ENCODE measurements around the gene KRTAP4-6. TPM values are rescaled to one million over a fixed set of nuclear protein-coding genes. Genes with fewer than 3 reads are reported as not detected.
"Not testable (repeated sequence)": the region's sequence is repeated elsewhere in the genome, so short reads cannot be mapped to it uniquely, and the experiment has no call there.

KRTAP4-6 gene
- total RNA-seq, result not detected in 2 replicates
- long read RNA-seq, result 0 reads

- Mint-ChIP-seq H3K9me3 (peaks cover 30% of the 10 kb centered on the region), H3K4me3 (no peak within 1 kb of the TSS), H3K36me3 (ENCODE audit: low read depth) (peaks cover 16% of the 10 kb centered on the region), H3K27me3 (ENCODE audit: low read depth) (peaks cover 5% of the 10 kb centered on the region), H3K27ac (ENCODE audit: unreplicated experiment) (no peak within 1 kb of the TSS), H3K4me1 (no peaks in the 10 kb centered on the region)
- TF ChIP-seq CTCF (conservative IDR thresholded peaks at IDR 0.05), result no peak
- no peak for DNase-seq (ENCODE audit: low read depth, low spot score)
Measured at GRCh38 chr17:41140360-41141131, at the start of gene KRTAP4-6. KRTAP4-6 (minus strand) TSS chr17:41140544; CDS start chr17:41140487, 57 bp downstream.

DNA sequence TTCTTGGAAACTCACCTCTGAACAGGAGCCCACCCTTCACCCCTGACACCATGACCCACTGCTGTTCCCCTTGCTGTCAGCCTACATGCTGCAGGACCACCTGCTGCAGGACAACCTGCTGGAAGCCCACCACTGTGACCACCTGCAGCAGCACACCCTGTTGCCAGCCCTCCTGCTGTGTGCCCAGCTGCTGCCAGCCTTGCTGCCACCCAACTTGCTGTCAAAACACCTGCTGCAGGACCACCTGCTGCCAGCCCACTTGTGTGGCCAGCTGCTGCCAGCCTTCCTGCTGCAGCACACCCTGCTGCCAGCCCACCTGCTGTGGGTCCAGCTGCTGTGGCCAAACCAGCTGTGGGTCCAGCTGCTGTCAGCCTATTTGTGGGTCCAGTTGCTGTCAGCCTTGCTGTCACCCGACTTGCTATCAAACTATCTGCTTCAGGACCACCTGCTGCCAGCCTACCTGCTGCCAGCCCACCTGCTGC lies 49.5 kb upstream of the KRTAP4-6 start, which contains the start of gene KRTAP9-1:
Gene KRTAP9-1 (plus strand): TSS at position 51 of the 482 bp plus-strand sequence. CDS start 0 bp downstream, at position 51.
- not testable (repeated sequence) for DNase-seq (ENCODE audit: low read depth, low spot score); H3K36me3 Mint-ChIP-seq (ENCODE audit: low read depth); H3K27ac Mint-ChIP-seq (ENCODE audit: unreplicated experiment); H3K4me1 Mint-ChIP-seq; H3K9me3 Mint-ChIP-seq; H3K4me3 Mint-ChIP-seq
- peaks cover 57% of the 10 kb centered on the region for H3K27me3 Mint-ChIP-seq (ENCODE audit: low read depth)

- Mint-ChIP-seq H3K27me3 (ENCODE audit: low read depth) (peaks cover 52% of the 10 kb centered on the region), H3K4me1 (no peaks in the 10 kb centered on the region), H3K36me3 (ENCODE audit: low read depth) (no peaks in the 10 kb centered on the region), H3K4me3 (no peak overlapping the region), H3K27ac (ENCODE audit: unreplicated experiment) (no peak overlapping the region), H3K9me3 (no peaks in the 10 kb centered on the region)
- no peak for TF ChIP-seq CTCF (conservative IDR thresholded peaks at IDR 0.05)
- DNase-seq (ENCODE audit: low read depth, low spot score), result no peak
Measured at GRCh38 chr17:41186872-41187271, 46.5 kb upstream of the KRTAP4-6 start.

- Mint-ChIP-seq H3K9me3 (no peaks in the 10 kb centered on the region), H3K4me3 (no peak overlapping the region), H3K27ac (ENCODE audit: unreplicated experiment) (no peak overlapping the region), H3K4me1 (no peaks in the 10 kb centered on the region), H3K27me3 (ENCODE audit: low read depth) (peaks cover 41% of the 10 kb centered on the region), H3K36me3 (ENCODE audit: low read depth) (no peaks in the 10 kb centered on the region)
- no peak for TF ChIP-seq CTCF (conservative IDR thresholded peaks at IDR 0.05)
- no peak for DNase-seq (ENCODE audit: low read depth, low spot score)
Measured at GRCh38 chr17:41185001-41185400, 44.7 kb upstream of the KRTAP4-6 start.

DNA sequence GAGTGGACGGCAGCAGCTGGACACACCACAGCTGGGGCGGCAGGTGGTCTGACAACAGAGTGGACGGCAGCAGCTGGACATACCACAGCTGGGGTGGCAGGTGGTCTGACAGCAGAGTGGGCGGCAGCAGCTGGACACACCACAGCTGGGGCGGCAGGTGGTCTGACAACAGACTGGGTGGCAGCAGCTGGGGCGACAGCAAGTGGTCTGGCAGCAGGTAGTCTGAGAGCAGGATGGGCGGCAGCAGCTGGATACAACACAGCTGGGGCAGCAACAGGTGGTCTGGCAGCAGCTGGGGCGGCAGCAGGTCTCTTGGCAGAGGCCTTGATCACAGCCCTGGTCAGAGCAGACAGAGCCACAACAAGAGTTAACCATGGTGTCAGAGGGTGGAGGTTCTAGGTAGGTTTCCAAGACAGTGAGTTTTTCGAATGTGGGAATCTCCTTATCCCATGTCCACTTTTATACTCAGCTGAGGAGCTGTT lies 44.2 kb upstream of the KRTAP4-6 start, which contains the start of gene KRTAP4-1:
Gene KRTAP4-1 (minus strand): TSS at position 432 of the 482 bp plus-strand sequence. CDS start 57 bp downstream, at position 375.
- H3K4me1 Mint-ChIP-seq, result no peaks in the 10 kb centered on the region
- peaks cover 41% of the 10 kb centered on the region for H3K27me3 Mint-ChIP-seq (ENCODE audit: low read depth)
- no peaks in the 10 kb centered on the region for H3K36me3 Mint-ChIP-seq (ENCODE audit: low read depth)
- H3K9me3 Mint-ChIP-seq, result no peaks in the 10 kb centered on the region
- DNase-seq (ENCODE audit: low read depth, low spot score), result no peak
- no peak for TF ChIP-seq CTCF (conservative IDR thresholded peaks at IDR 0.05)
- no peak within 1 kb of the TSS for H3K4me3 Mint-ChIP-seq
- H3K27ac Mint-ChIP-seq (ENCODE audit: unreplicated experiment), result no peak within 1 kb of the TSS

All from neural crest cell (in vitro differentiated cells).